Measurements from ENCODE around the gene RGS10.

Gene RGS10

GRCh38 chr10:119480667-119481066 is 61.9 kb downstream of the RGS10 start:
- Histone ChIP-seq H3K36me3 (replicated peaks; ENCODE audit: low read depth, low read length) (no peaks in the 10 kb centered on the region), H3K4me3 (ENCODE audit: low read length) (no peak overlapping the region), H3K79me2 (ENCODE audit: low read length) (no peaks in the 10 kb centered on the region), H2AFZ (ENCODE audit: low read depth, low read length) (no peak overlapping the region), H3K27ac (ENCODE audit: low read length) (no peak overlapping the region), H3K27me3 (ENCODE audit: low read depth, low read length) (peaks cover 16% of the 10 kb centered on the region; the same call in 1 of the 2 replicates), H3K9ac (ENCODE audit: low read length) (no peak overlapping the region), H4K20me1 (ENCODE audit: insufficient read depth, low read length) (no peaks in the 10 kb centered on the region), H3K9me3 (ENCODE audit: insufficient read depth, low read length) (no peaks in the 10 kb centered on the region), H3K4me2 (ENCODE audit: low read length) (no peak overlapping the region), H3K4me1 (ENCODE audit: low read length) (peaks cover 27% of the 10 kb centered on the region)
- no peak for TF ChIP-seq CTCF (IDR thresholded peaks at IDR 0.05; ENCODE audit: low read depth, low read length)
- no peak for TF ChIP-seq EZH2phosphoT487 (IDR thresholded peaks at IDR 0.05; ENCODE audit: low read depth)

- H3K27me3 ChIP-seq (ENCODE audit: low read depth, low read length), result peaks cover 16% of the 10 kb centered on the region; the same call in 1 of the 2 replicates
- no peaks in the 10 kb centered on the region for H3K36me3 ChIP-seq (replicated peaks; ENCODE audit: low read depth, low read length)
- H4K20me1 ChIP-seq (ENCODE audit: insufficient read depth, low read length), result no peaks in the 10 kb centered on the region
- no peak overlapping the region for H3K27ac ChIP-seq (ENCODE audit: low read length)
- H3K4me2 ChIP-seq (ENCODE audit: low read length), result peak overlapping the region; percentile 67; the same call in 1 of the 2 replicates
- H3K9me3 ChIP-seq (ENCODE audit: insufficient read depth, low read length), result no peaks in the 10 kb centered on the region
- no peak for TF ChIP-seq CTCF (IDR thresholded peaks at IDR 0.05; ENCODE audit: low read depth, low read length)
- no peak for TF ChIP-seq EZH2phosphoT487 (IDR thresholded peaks at IDR 0.05; ENCODE audit: low read depth)
- no peak overlapping the region for H3K4me3 ChIP-seq (ENCODE audit: low read length)
- no peaks in the 10 kb centered on the region for H3K79me2 ChIP-seq (ENCODE audit: low read length)
- H3K9ac ChIP-seq (ENCODE audit: low read length), result no peak overlapping the region
- no peak overlapping the region for H2AFZ ChIP-seq (ENCODE audit: low read depth, low read length)
- peaks cover 27% of the 10 kb centered on the region for H3K4me1 ChIP-seq (ENCODE audit: low read length)
Measured at GRCh38 chr10:119479532-119479931, 63.0 kb downstream of the RGS10 start.

GRCh38 chr10:119478811-119479341 is 63.6 kb downstream of the RGS10 start:
- H3K27ac ChIP-seq (ENCODE audit: low read length), result no peak overlapping the region
- H3K4me1 ChIP-seq (ENCODE audit: low read length), result peaks cover 27% of the 10 kb centered on the region
- no peak overlapping the region for H2AFZ ChIP-seq (ENCODE audit: low read depth, low read length)
- no peak for TF ChIP-seq CTCF (IDR thresholded peaks at IDR 0.05; ENCODE audit: low read depth, low read length)
- TF ChIP-seq EZH2phosphoT487 (IDR thresholded peaks at IDR 0.05; ENCODE audit: low read depth), result no peak
- H3K4me3 ChIP-seq (ENCODE audit: low read length), result peak overlapping the region; percentile 49
- H3K27me3 ChIP-seq (ENCODE audit: low read depth, low read length), result peaks cover 16% of the 10 kb centered on the region; the same call in 1 of the 2 replicates
- H3K9ac ChIP-seq (ENCODE audit: low read length), result no peak overlapping the region
- H3K36me3 ChIP-seq (replicated peaks; ENCODE audit: low read depth, low read length), result no peaks in the 10 kb centered on the region
- H3K79me2 ChIP-seq (ENCODE audit: low read length), result no peaks in the 10 kb centered on the region
- no peaks in the 10 kb centered on the region for H4K20me1 ChIP-seq (ENCODE audit: insufficient read depth, low read length)
- peak overlapping the region; percentile 67 for H3K4me2 ChIP-seq (ENCODE audit: low read length)
- no peaks in the 10 kb centered on the region for H3K9me3 ChIP-seq (ENCODE audit: insufficient read depth, low read length)

- Histone ChIP-seq H3K27ac (ENCODE audit: low read length) (0 out of 2 replicates have a peak overlapping the region, but pooled peaks have one; percentile 5), H2AFZ (ENCODE audit: low read depth, low read length) (no peak overlapping the region), H3K9ac (ENCODE audit: low read length) (no peak overlapping the region), H3K4me2 (ENCODE audit: low read length) (peak overlapping the region; percentile 67), H3K36me3 (replicated peaks; ENCODE audit: low read depth, low read length) (no peaks in the 10 kb centered on the region), H3K4me1 (ENCODE audit: low read length) (peaks cover 27% of the 10 kb centered on the region), H3K4me3 (ENCODE audit: low read length) (peak overlapping the region; percentile 49), H3K79me2 (ENCODE audit: low read length) (no peaks in the 10 kb centered on the region), H4K20me1 (ENCODE audit: insufficient read depth, low read length) (no peaks in the 10 kb centered on the region), H3K27me3 (ENCODE audit: low read depth, low read length) (peaks cover 16% of the 10 kb centered on the region; the same call in 1 of the 2 replicates), H3K9me3 (ENCODE audit: insufficient read depth, low read length) (no peaks in the 10 kb centered on the region)
- TF ChIP-seq CTCF (IDR thresholded peaks at IDR 0.05; ENCODE audit: low read depth, low read length) (no peak), EZH2phosphoT487 (IDR thresholded peaks at IDR 0.05; ENCODE audit: low read depth) (no peak)
Measured at GRCh38 chr10:119478111-119478802, 64.3 kb downstream of the RGS10 start.
